K562 (cell line): ENCODE measurements around the gene PLEKHG1. TPM values are rescaled to one million over a fixed set of nuclear protein-coding genes. Genes with fewer than 3 reads are reported as not detected.

Experiments used
- ATAC-seq: fragments of 200-7000 bp; cut with Tn5 transposase; 3 replicates; pipeline ENCODE4 v1.9.1; 2020; ENCODE audit warnings: moderate library complexity
- BruUV-seq: library from RNA; stranded (reverse); fragments of 400-500 nt; replicated peaks from 2 replicates; lab custom pipeline; 2021; lab: Mats Ljungman, UMichigan
- CTCF ChIA-PET: fragments of 300-600 bp; formaldehyde crosslinking; extraction: SDS; loops from one replicate; lab custom pipeline; 2021; ENCODE audit warnings: low intra/inter-chr PET ratio; lab: Yijun Ruan, JAX
- POLR2A ChIA-PET: fragments of 300-600, 350-650 bp; sonication (Branson Sonifier 250); formaldehyde crosslinking; extraction: SDS; loops from one replicate; lab custom pipeline; 2021; ENCODE audit warnings: antibody characterized with exemption, inconsistent platforms; lab: Yijun Ruan, JAX
- DNase-seq, 4 experiments: peaks; one replicate each; pipeline versions ENCODE4 v3.0.0 to v3.0.0-alpha.2; 2011 to 2018; ENCODE audit warnings: low spot score in 3 of 4, mixed read lengths in 3 of 4; ENCODE audit errors: extremely low read depth in 1 of 4
- FAIRE-seq: peaks from 2 replicates; lab custom pipeline; 2011; peaks lifted over from hg19 to GRCh38; lab: Jason Lieb, UNC
- H2AFZ ChIP-seq: 2 replicates; pipeline ENCODE4 v1.6.0; 2011; ENCODE audit warnings: low read depth, low read length, control low read depth, inconsistent platforms
- H3K27ac ChIP-seq: fragments of 200-600 bp; 3 replicates; pipeline ENCODE4 v1.8.0; 2011; ENCODE audit warnings: low read depth, mild to moderate bottlenecking, control low read depth, inconsistent platforms, low read length, moderate library complexity, mixed read lengths; ENCODE audit errors: extremely low read depth
- H3K27me3 ChIP-seq, 2 experiments: fragments of 300-600 bp in 1 of 2; 2 replicates in 1 of 2; 3 replicates in 1 of 2; pipeline versions ENCODE4 v1.6.0 to v1.8.0; 2011; ENCODE audit warnings: inconsistent platforms in 2 of 2, low read length in 2 of 2, mild to moderate bottlenecking in 1 of 2, mixed read lengths in 1 of 2, moderate library complexity in 1 of 2; ENCODE audit not compliant: control insufficient read depth in 2 of 2, insufficient read depth in 2 of 2
- H3K36me3 ChIP-seq: fragments of 300-600 bp; 3 replicates; pipeline ENCODE4 v1.8.0; 2011; ENCODE audit warnings: mild to moderate bottlenecking, low read length, inconsistent platforms; ENCODE audit not compliant: control insufficient read depth, insufficient read depth
- H3K4me1 ChIP-seq, 2 experiments: fragments of 200-600 bp in 1 of 2; replicated peaks in 1 of 2; 2 replicates in 1 of 2; 3 replicates in 1 of 2; pipeline versions ENCODE4 v1.5.1 to v1.8.0; 2011; ENCODE audit warnings: inconsistent platforms in 2 of 2, low read length in 2 of 2, mild to moderate bottlenecking in 1 of 2, mixed read lengths in 1 of 2, moderate library complexity in 1 of 2; ENCODE audit not compliant: control insufficient read depth in 2 of 2, insufficient read depth in 2 of 2
- H3K4me2 ChIP-seq: 2 replicates; pipeline ENCODE4 v1.6.1; 2011; ENCODE audit warnings: low read length, control low read depth, inconsistent platforms, mixed read lengths; ENCODE audit not compliant: insufficient read depth
- H3K4me3 ChIP-seq: fragments of 200-600 bp; sonication (generic), shearing (Covaris generic); 2 replicates; pipeline ENCODE4 v1.5.1; 2016; ENCODE audit warnings: control low read depth, inconsistent platforms
- H3K79me2 ChIP-seq: fragments of 200-600 bp; 3 replicates; pipeline ENCODE4 v1.8.0; 2011; ENCODE audit warnings: low read length, inconsistent platforms; ENCODE audit not compliant: control insufficient read depth, insufficient read depth
- H3K9ac ChIP-seq, 2 experiments: 2 replicates each; pipeline versions ENCODE4 v1.6.0 to v1.6.1; 2011; ENCODE audit warnings: low read depth in 2 of 2, low read length in 2 of 2, control low read depth in 1 of 2, inconsistent platforms in 1 of 2, mild to moderate bottlenecking in 1 of 2, mixed read lengths in 1 of 2; ENCODE audit not compliant: insufficient read depth in 1 of 2
- H3K9me1 ChIP-seq: one replicate; pipeline ENCODE4 v1.6.0; 2011; ENCODE audit warnings: inconsistent platforms, mild to moderate bottlenecking, low read length, moderate library complexity; ENCODE audit not compliant: control insufficient read depth, insufficient read depth
- H3K9me3 ChIP-seq: replicated peaks from 2 replicates; pipeline ENCODE4 v1.5.1; 2011; ENCODE audit warnings: low read depth, low read length, inconsistent platforms; ENCODE audit not compliant: control insufficient read depth, insufficient read depth
- H4K20me1 ChIP-seq: replicated peaks from 2 replicates; pipeline ENCODE4 v1.6.1; 2011; ENCODE audit warnings: low read length, inconsistent platforms, mixed read lengths; ENCODE audit not compliant: control insufficient read depth, insufficient read depth
- CTCF ChIP-seq, 3 experiments: IDR thresholded peaks in 2 of 3; conservative IDR thresholded peaks in 1 of 3; 2 replicates each; pipeline ENCODE4 v1.5.1; 2011 to 2012; ENCODE audit warnings: low read length in 3 of 3, mild to moderate bottlenecking in 3 of 3, control low read depth in 2 of 3, improper control_type of control experiment in 1 of 3, inconsistent platforms in 1 of 3, low read depth in 1 of 3, mixed read lengths in 1 of 3, moderate library complexity in 1 of 3; ENCODE audit not compliant: insufficient read depth in 2 of 3
- ETV5 ChIP-seq: sonication (generic); formaldehyde crosslinking; IDR thresholded peaks from 2 replicates; pipeline ENCODE4 v1.4.0; 2020; ENCODE audit warnings: low read depth, mild to moderate bottlenecking, missing genetic modification reagents
- GMEB1 ChIP-seq: fragments of 250-450 bp; sonication (Bioruptor Pico); IDR thresholded peaks from 2 replicates; pipeline ENCODE4 v1.4.0; 2020; ENCODE audit warnings: mild to moderate bottlenecking
- PHB ChIP-seq: fragments of 250-450 bp; sonication (Bioruptor Pico); IDR thresholded peaks from 2 replicates; pipeline ENCODE4 v1.5.0; 2021
- RFX5 ChIP-seq: IDR thresholded peaks from 2 replicates; pipeline ENCODE4 v1.6.1; 2011; ENCODE audit warnings: low read depth, mild to moderate bottlenecking, improper control_type of control experiment, low read length
- SMAD4 ChIP-seq: fragments of 250-450 bp; sonication (Bioruptor Pico); conservative IDR thresholded peaks from 2 replicates; pipeline ENCODE4 v1.8.0; 2021; ENCODE audit warnings: inconsistent platforms, mild to moderate bottlenecking, moderate library complexity
- SP2 ChIP-seq: IDR thresholded peaks from 2 replicates; pipeline ENCODE4 v1.6.1; 2011; ENCODE audit warnings: mild to moderate bottlenecking, low read depth, low read length, moderate library complexity; ENCODE audit not compliant: poor library complexity, severe bottlenecking; ENCODE audit errors: extremely low read depth
- SPI1 ChIP-seq: IDR thresholded peaks from 2 replicates; pipeline ENCODE4 v1.6.1; 2011; ENCODE audit warnings: low read depth, low read length, control low read depth, borderline replicate concordance
- SUPT5H ChIP-seq: fragments of 450-650 bp; IDR thresholded peaks from 2 replicates; pipeline ENCODE4 v1.6.1; 2016
- TRIM24 ChIP-seq, 2 experiments: fragments of 450-650 bp; IDR thresholded peaks; 2 replicates each; pipeline ENCODE4 v1.6.1; 2016
- TSC22D4 ChIP-seq: fragments of 450-650 bp; IDR thresholded peaks from 2 replicates; pipeline ENCODE4 v1.6.1; 2016; ENCODE audit warnings: missing genetic modification characterization, missing biosample characterization, control low read depth
- ZBTB7A ChIP-seq: IDR thresholded peaks from 2 replicates; pipeline ENCODE4 v1.6.1; 2011; ENCODE audit warnings: low read depth, mild to moderate bottlenecking, low read length, moderate library complexity, borderline replicate concordance; ENCODE audit not compliant: control insufficient read depth
- ZKSCAN1 ChIP-seq: fragments of 150-350 bp; IDR thresholded peaks from 2 replicates; pipeline ENCODE4 v1.6.1; 2016; ENCODE audit warnings: low read depth, low read length
- ZNF436 ChIP-seq: fragments of 250-450, 450-650 bp; sonication (Bioruptor Pico); formaldehyde crosslinking; IDR thresholded peaks from 2 replicates; pipeline ENCODE4 v1.7.0; 2020; ENCODE audit warnings: mild to moderate bottlenecking
- WGBS: fragments of 100-300 bp; shearing (Covaris generic); methylation state at CpG from one replicate; pipeline ENCODE4 v1.1.6; 2016; ENCODE audit warnings: low coverage, mixed read lengths; ENCODE audit not compliant: insufficient coverage; ENCODE audit errors: missing lambda C conversion rate; 5-methylcytosine and 5-hydroxymethylcytosine counted together
- in situ Hi-C: fragments of 300-500 bp; cut with MboI; formaldehyde crosslinking; loops from 4 replicates; pipeline ENCODE4 v1.15.0; 2018; ENCODE audit warnings: inconsistent platforms, mixed read lengths
- intact Hi-C: fragments of 100-400 bp; cut with micrococcal nuclease; formaldehyde crosslinking; loops from 2 replicates; pipeline ENCODE4 v1.14.2; 2022
- polyA plus RNA-seq, 8 experiments: library from polyadenylated mRNA; depleted of rRNA in 4 of 8; stranded (reverse) in 5 of 8; unstranded in 3 of 8; fragments of >200 nt; fragmentation: Nextera tagmentation in 2 of 8; fragmentation: Illumina TruSeq in 1 of 8; extraction: Ambion mirVana in 2 of 8; extraction: Trizol in 1 of 8; gene quantifications; 2 replicates each; pipeline versions ENCODE4 v1.2.1 to v1.2.3, GENCODE V29; 2011 to 2014; ENCODE audit warnings: inconsistent platforms in 1 of 8, missing spikeins in 1 of 8
- total RNA-seq, 7 experiments: library from RNA; depleted of rRNA in 6 of 7; stranded (reverse); fragments of >200 nt in 6 of 7; fragmentation: Illumina TruSeq in 2 of 7; extraction: Trizol in 2 of 7; gene quantifications; 2 replicates each; pipeline versions ENCODE4 v1.2.1 to v1.2.3, GENCODE V29; 2011 to 2021; ENCODE audit warnings: low replicate concordance in 1 of 7

The PLEKHG1 gene
- total and polyA plus RNA-seq, 9 of the 15 experiments (the other 6 are each of a cell fraction or from before 2014, with no cell fraction given), result 0.03 to 0.16 (median 0.03) TPM; not detected in 6

GRCh38 chr6:150638267-150638666, 38.6 kb downstream of the PLEKHG1 start:
- TF ChIP-seq GMEB1 (CRISPR knock-in tag), result no peak
- no peak for TF ChIP-seq SMAD4 (CRISPR knock-in tag)
- no peak for TF ChIP-seq SPI1
- no peak for TF ChIP-seq ZKSCAN1
- TF ChIP-seq PHB (CRISPR knock-in tag), result no peak
- TF ChIP-seq ETV5 (CRISPR knock-in tag), result no peak
- TF ChIP-seq TRIM24 (IDR thresholded peaks at IDR 0.05), result no peak
- TF ChIP-seq ZBTB7A, result no peak
- no peak for TF ChIP-seq ZNF436
- TF ChIP-seq SP2, result no peak
- TF ChIP-seq RFX5, result no peak
- TF ChIP-seq TSC22D4, result no peak
- no peak for TF ChIP-seq SUPT5H
- no peak for TF ChIP-seq CTCF (IDR thresholded peaks at IDR 0.05 in 2 of 3, conservative IDR thresholded peaks at IDR 0.05 in 1 of 3; ENCODE audit: insufficient read depth in 2 of 3, low read depth in 1 of 3, low read length in 3 of 3)

More at GRCh38 chr6:150638267-150638666, 38.6 kb downstream of the PLEKHG1 start:
- DNase-seq, result no peak
- no peak for FAIRE-seq
- H4K20me1 ChIP-seq, result no peaks in the 10 kb centered on the region
- H3K9ac ChIP-seq, result no peak overlapping the region
- no peak overlapping the region for H3K4me3 ChIP-seq
- CTCF ChIA-PET, result no interaction called here
- no peaks in the 10 kb centered on the region for H3K9me3 ChIP-seq
- no peaks in the 10 kb centered on the region for H3K4me1 ChIP-seq
- no peak overlapping the region for H3K4me2 ChIP-seq
- peaks cover 5 to 21% of the 10 kb centered on the region in 2 experiments for H3K27me3 ChIP-seq
- POLR2A ChIA-PET, result interaction anchor here (0.9 kb wide), 1 partner anchor 18 kb away, joined by 3 read pairs; no protein-coding TSS in a partner anchor
- no peak for ATAC-seq
- WGBS, result 0% methylated on average over 1 of the region's 1 CpG
- no peak overlapping the region for H2AFZ ChIP-seq
- no peaks in the 10 kb centered on the region for H3K9me1 ChIP-seq
- H3K27ac ChIP-seq, result no peak overlapping the region
- no peaks in the 10 kb centered on the region for H3K36me3 ChIP-seq
- in situ Hi-C loops (no loop called here), intact Hi-C loops (no loop called here)
- BruUV-seq, result no TSS peak
- no peaks in the 10 kb centered on the region for H3K79me2 ChIP-seq
